ENCODE measurements around the gene MBNL2.

GRCh38 chr13:97430296-97430695 lies 208.2 kb downstream of the MBNL2 start:
- TF ChIP-seq, protein P1, sequence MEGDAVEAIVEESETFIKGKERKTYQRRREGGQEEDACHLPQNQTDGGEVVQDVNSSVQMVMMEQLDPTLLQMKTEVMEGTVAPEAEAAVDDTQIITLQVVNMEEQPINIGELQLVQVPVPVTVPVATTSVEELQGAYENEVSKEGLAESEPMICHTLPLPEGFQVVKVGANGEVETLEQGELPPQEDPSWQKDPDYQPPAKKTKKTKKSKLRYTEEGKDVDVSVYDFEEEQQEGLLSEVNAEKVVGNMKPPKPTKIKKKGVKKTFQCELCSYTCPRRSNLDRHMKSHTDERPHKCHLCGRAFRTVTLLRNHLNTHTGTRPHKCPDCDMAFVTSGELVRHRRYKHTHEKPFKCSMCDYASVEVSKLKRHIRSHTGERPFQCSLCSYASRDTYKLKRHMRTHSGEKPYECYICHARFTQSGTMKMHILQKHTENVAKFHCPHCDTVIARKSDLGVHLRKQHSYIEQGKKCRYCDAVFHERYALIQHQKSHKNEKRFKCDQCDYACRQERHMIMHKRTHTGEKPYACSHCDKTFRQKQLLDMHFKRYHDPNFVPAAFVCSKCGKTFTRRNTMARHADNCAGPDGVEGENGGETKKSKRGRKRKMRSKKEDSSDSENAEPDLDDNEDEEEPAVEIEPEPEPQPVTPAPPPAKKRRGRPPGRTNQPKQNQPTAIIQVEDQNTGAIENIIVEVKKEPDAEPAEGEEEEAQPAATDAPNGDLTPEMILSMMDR (IDR thresholded peaks at IDR 0.05; ENCODE audit: insufficient read depth, low read length, poor library complexity, severe bottlenecking), result no peak
- TF ChIP-seq EZH2phosphoT487 (conservative IDR thresholded peaks at IDR 0.05; ENCODE audit: low read length), result no peak
